OCI-LY1 (cell line): Measurements from ENCODE around the gene GALNTL6.

Experiments
- H2AFZ ChIP-seq: fragments of 200-600 bp; sonication (generic), shearing (Covaris generic); 2 replicates; pipeline ENCODE4 v1.6.0; 2014; ENCODE audit warnings: antibody characterized with exemption, mild to moderate bottlenecking, low read length
- H3F3A ChIP-seq: fragments of 200-600 bp; sonication (generic), shearing (Covaris generic); 2 replicates; pipeline ENCODE4 v1.6.0; 2014; ENCODE audit warnings: mild to moderate bottlenecking, antibody characterized with exemption, low read length, moderate library complexity; ENCODE audit not compliant: insufficient read depth
- H3K27ac ChIP-seq: fragments of 200-600 bp; sonication (generic); 2 replicates; pipeline ENCODE4 v1.5.1; 2014; ENCODE audit warnings: low read length, mixed run types, mild to moderate bottlenecking, low read depth; ENCODE audit not compliant: poor library complexity, severe bottlenecking
- H3K27me3 ChIP-seq: fragments of 200-600 bp; sonication (generic); 2 replicates; pipeline ENCODE4 v1.6.0; 2014; ENCODE audit warnings: antibody characterized with exemption, mild to moderate bottlenecking, low read length, moderate library complexity; ENCODE audit not compliant: insufficient read depth
- H3K36me3 ChIP-seq: fragments of 200-600 bp; sonication (generic); 2 replicates; pipeline ENCODE4 v1.6.1; 2014; ENCODE audit warnings: mild to moderate bottlenecking, antibody characterized with exemption, low read length, moderate library complexity, mixed read lengths; ENCODE audit not compliant: insufficient read depth
- H3K4me1 ChIP-seq: fragments of 200-600 bp; sonication (generic); 2 replicates; pipeline ENCODE4 v1.5.1; 2014; ENCODE audit warnings: mild to moderate bottlenecking, low read length, moderate library complexity; ENCODE audit not compliant: insufficient read depth, severe bottlenecking
- H3K4me2 ChIP-seq: fragments of 200-600 bp; sonication (generic), shearing (Covaris generic); 2 replicates; pipeline ENCODE4 v1.6.1; 2014; ENCODE audit warnings: low read length
- H3K4me3 ChIP-seq: fragments of 200-600 bp; sonication (generic); 2 replicates; pipeline ENCODE4 v1.5.1; 2014; ENCODE audit warnings: low read length, low read depth, mild to moderate bottlenecking, mixed read lengths; ENCODE audit not compliant: poor library complexity, severe bottlenecking
- H3K79me2 ChIP-seq: fragments of 200-600 bp; shearing (Covaris generic); 2 replicates; pipeline ENCODE4 v1.6.1; 2016; ENCODE audit warnings: mixed run types, low read length, mixed read lengths; ENCODE audit not compliant: insufficient read depth
- H3K9ac ChIP-seq: fragments of 200-600 bp; sonication (generic), shearing (Covaris generic); 2 replicates; pipeline ENCODE4 v1.6.1; 2014; ENCODE audit warnings: mild to moderate bottlenecking, low read length, mixed read lengths
- H3K9me2 ChIP-seq: fragments of 200-600 bp; sonication (generic), shearing (Covaris generic); 2 replicates; pipeline ENCODE4 v1.6.1; 2014; ENCODE audit warnings: low read depth, mild to moderate bottlenecking, low read length, mixed read lengths
- H3K9me3 ChIP-seq: fragments of 200-600 bp; shearing (Covaris generic); 2 replicates; pipeline ENCODE4 v1.6.1; 2014; ENCODE audit warnings: low read length, mixed read lengths
- H4K20me1 ChIP-seq: fragments of 200-600 bp; sonication (generic), shearing (Covaris generic); 2 replicates; pipeline ENCODE4 v1.6.0; 2016; ENCODE audit warnings: mild to moderate bottlenecking, low read length; ENCODE audit not compliant: insufficient read depth
- CTCF ChIP-seq: fragments of 200-600 bp; sonication (generic), shearing (Covaris generic); IDR thresholded peaks from 2 replicates; pipeline ENCODE4 v1.5.1; 2017; ENCODE audit warnings: mild to moderate bottlenecking, antibody characterized with exemption, low read length, moderate library complexity, mixed read lengths
- EZH2 ChIP-seq: fragments of 200-600 bp; sonication (generic), shearing (Covaris generic); IDR thresholded peaks from 2 replicates; pipeline ENCODE4 v1.8.0; 2017; ENCODE audit warnings: borderline replicate concordance, mixed run types, mild to moderate bottlenecking, antibody characterized with exemption, low read length, moderate library complexity, mixed read lengths

GALNTL6 gene

GRCh38 chr4:172095161-172095560, 282.0 kb downstream of the GALNTL6 start:
- Histone ChIP-seq H2AFZ (no peak overlapping the region), H3K79me2 (no peaks in the 10 kb centered on the region), H3K9ac (no peak overlapping the region), H3F3A (no peaks in the 10 kb centered on the region), H3K9me2 (no peaks in the 10 kb centered on the region), H3K9me3 (no peaks in the 10 kb centered on the region), H3K27me3 (no peaks in the 10 kb centered on the region), H3K4me2 (no peak overlapping the region), H4K20me1 (no peaks in the 10 kb centered on the region), H3K36me3 (no peaks in the 10 kb centered on the region), H3K4me3 (no peak overlapping the region), H3K27ac (no peak overlapping the region), H3K4me1 (no peaks in the 10 kb centered on the region)
- TF ChIP-seq CTCF (no peak), EZH2 (no peak)

- Histone ChIP-seq H3K27me3 (no peaks in the 10 kb centered on the region), H3K4me3 (no peak overlapping the region), H2AFZ (no peak overlapping the region), H3K9ac (no peak overlapping the region), H3K27ac (no peak overlapping the region), H3K9me3 (no peaks in the 10 kb centered on the region), H3K4me1 (no peaks in the 10 kb centered on the region), H4K20me1 (no peaks in the 10 kb centered on the region), H3K36me3 (no peaks in the 10 kb centered on the region), H3K4me2 (no peak overlapping the region), H3K79me2 (no peaks in the 10 kb centered on the region), H3K9me2 (no peaks in the 10 kb centered on the region), H3F3A (no peaks in the 10 kb centered on the region)
- no peak for TF ChIP-seq EZH2
- no peak for TF ChIP-seq CTCF
Observed at GRCh38 chr4:172096786-172097185, 283.6 kb downstream of the GALNTL6 start.

GRCh38 chr4:172099376-172099775, 286.2 kb downstream of the GALNTL6 start:
- H3K4me2 ChIP-seq = no peak overlapping the region
- H3F3A ChIP-seq = no peaks in the 10 kb centered on the region
- H2AFZ ChIP-seq = no peak overlapping the region
- H3K9me2 ChIP-seq = no peaks in the 10 kb centered on the region
- H3K27me3 ChIP-seq = no peaks in the 10 kb centered on the region
- no peaks in the 10 kb centered on the region for H3K79me2 ChIP-seq
- no peak overlapping the region for H3K9ac ChIP-seq
- TF ChIP-seq EZH2 = no peak
- TF ChIP-seq CTCF = no peak
- H3K36me3 ChIP-seq = no peaks in the 10 kb centered on the region
- no peaks in the 10 kb centered on the region for H3K4me1 ChIP-seq
- H4K20me1 ChIP-seq = no peaks in the 10 kb centered on the region
- no peaks in the 10 kb centered on the region for H3K9me3 ChIP-seq
- no peak overlapping the region for H3K4me3 ChIP-seq
- H3K27ac ChIP-seq = no peak overlapping the region
